Pancreas (tissue), 10 donors: ENCODE data around the gene ZNF133. TPM values are rescaled to one million over a fixed set of nuclear protein-coding genes. Genes with fewer than 3 reads are reported as not detected.

ENCODE experiments used
- ATAC-seq, 4 donors: fragments of 200-7000 bp; cut with Tn5 transposase; one replicate each; pipeline versions ENCODE4 v1.8.0 to v1.9.1; 2020; ENCODE audit warnings: mild to moderate bottlenecking in 4 of 4, moderate library complexity in 4 of 4
- DNase-seq, 6 donors: peaks; one replicate each; pipeline ENCODE4 v3.0.0-alpha.2; 2020
- FAIRE-seq: peaks from 2 replicates; lab custom pipeline; 2012; peaks lifted over from hg19 to GRCh38; lab: Jason Lieb, UNC
- H3K27ac ChIP-seq, 4 donors: fragments of 200-600 bp; sonication (generic); 1 replicate in 3 of 4; 2 replicates in 1 of 4; pipeline versions ENCODE4 v1.5.0 to v1.8.0; 2020
- H3K27me3 ChIP-seq, 4 donors: fragments of 200-600 bp; one replicate each; pipeline ENCODE4 v1.8.0; 2021
- H3K36me3 ChIP-seq, 3 donors: fragments of 200-600 bp; sonication (generic) in 1 of 3; one replicate each; pipeline versions ENCODE4 v1.5.0 to v1.8.0; 2020 to 2021
- H3K4me1 ChIP-seq, 3 donors: fragments of 200-600 bp; one replicate each; pipeline ENCODE4 v1.8.0; 2021
- H3K4me3 ChIP-seq, 4 donors: fragments of 200-600 bp; sonication (generic) in 2 of 4; one replicate each; pipeline versions ENCODE4 v1.5.0 to v1.8.0; 2020 to 2021
- H3K9me3 ChIP-seq, 4 donors: fragments of 200-600 bp; one replicate each; pipeline ENCODE4 v1.8.0; 2021
- CTCF ChIP-seq, 4 donors: fragments of 200-600 bp; sonication (generic) in 3 of 4; IDR thresholded peaks; one replicate each; pipeline versions ENCODE4 v1.5.0 to v1.8.0; 2021; ENCODE audit warnings: antibody characterized with exemption in 4 of 4
- WGBS, 2 donors: extraction: QIAGEN DNeasy Blood & Tissue Kit; methylation state at CpG; one replicate each; pipeline ENCODE4 v1.1.7; 2013; 5-methylcytosine and 5-hydroxymethylcytosine counted together
- intact Hi-C, 3 donors: fragments of 100-400 bp; cut with DNase I; formaldehyde crosslinking; loops; one replicate each; pipeline versions ENCODE4 v1.11.1 to v1.14.2; 2022
- polyA plus RNA-seq, 2 donors: library from polyadenylated mRNA; stranded (reverse); fragments of 200-250 nt; gene quantifications; one replicate each; pipeline ENCODE4 v1.2.3, GENCODE V29; 2013
- total RNA-seq, 6 donors: library from RNA; stranded (reverse); fragmentation: NEBNext Ultra II Directional in 4 of 6; extraction: Animal tissue kit (Norgen Biotek cat#: 25700) in 4 of 6; gene quantifications; one replicate each; pipeline versions ENCODE4 v1.2.1 to v1.2.4, GENCODE V29; 2021 to 2023
- donor health status: healthy with polysubstance abuse.
- donor health status: DM: no; HTN: no; CAD: no; lungs with moderate emphysema.
- donor health status: DM: no; HTN: no; CAD: no.
- donor health status: control.
- donor health status: control.
- donor health status: Bipolar disorder and iron deficiency.
- donor health status: DM: yes; HTN: yes; CAD: no.
- donor health status: DM: no; HTN: no; CAD: no.
- donor health status: DM: no; HTN: no; CAD: no.
- donor health status: DM: yes; HTN: yes; CAD: no.

The ZNF133 gene
- total and polyA plus RNA-seq, 8 donors: 6.0 to 29.2 (median 6.8) TPM

GRCh38 chr20:18316166-18316565 is 27.8 kb downstream of the ZNF133 start:
- no peak for TF ChIP-seq CTCF (IDR thresholded peaks at IDR 0.05)
- Histone ChIP-seq H3K4me3 (no peak overlapping the region), H3K36me3 (peaks cover 0 to 24% (median 0%) of the 10 kb centered on the region in 3 donors), H3K27ac (no peak overlapping the region), H3K4me1 (peaks cover 0 to 5% (median 0%) of the 10 kb centered on the region in 3 donors), H3K27me3 (no peaks in the 10 kb centered on the region), H3K9me3 (no peaks in the 10 kb centered on the region)
- intact Hi-C loops: no loop called here
- WGBS, 2 donors: 98% methylated on average over 15 of the region's 15 CpGs
- peak in 2 of 6 donors; percentile 8 to 41 for DNase-seq
- no peak for ATAC-seq
- no peak for FAIRE-seq

- no peak overlapping the region for H3K27ac ChIP-seq
- FAIRE-seq: no peak
- no peaks in the 10 kb centered on the region for H3K9me3 ChIP-seq
- ATAC-seq: no peak
- intact Hi-C loops: no loop called here
- peaks cover 0 to 8% (median 0%) of the 10 kb centered on the region in 3 donors for H3K36me3 ChIP-seq
- no peak for TF ChIP-seq CTCF (IDR thresholded peaks at IDR 0.05)
- H3K4me1 ChIP-seq: no peaks in the 10 kb centered on the region
- no peak for DNase-seq
- H3K4me3 ChIP-seq: no peak overlapping the region
- no peaks in the 10 kb centered on the region for H3K27me3 ChIP-seq
Observed at GRCh38 chr20:18321316-18321715, 33.0 kb downstream of the ZNF133 start.

- FAIRE-seq: no peak
Observed at GRCh38 chr20:18321976-18322950, 33.9 kb downstream of the ZNF133 start.

GRCh38 chr20:18323705-18324104 is 35.4 kb downstream of the ZNF133 start:
- no peaks in the 10 kb centered on the region for H3K27me3 ChIP-seq
- H3K9me3 ChIP-seq: no peaks in the 10 kb centered on the region
- intact Hi-C loops: no loop called here
- no peak for FAIRE-seq
- DNase-seq: no peak
- no peak for TF ChIP-seq CTCF (IDR thresholded peaks at IDR 0.05)
- H3K4me1 ChIP-seq: no peaks in the 10 kb centered on the region
- no peak overlapping the region for H3K27ac ChIP-seq
- WGBS, 2 donors: 95 to 97% methylated on average over 4 of the region's 4 CpGs
- H3K4me3 ChIP-seq: no peak overlapping the region
- no peak for ATAC-seq
- no peaks in the 10 kb centered on the region for H3K36me3 ChIP-seq

More at GRCh38 chr20:18321976-18322950, 33.9 kb downstream of the ZNF133 start:
- ATAC-seq (no peak), DNase-seq (no peak)
- Histone ChIP-seq H3K27ac (no peak overlapping the region), H3K27me3 (no peaks in the 10 kb centered on the region), H3K4me3 (no peak overlapping the region), H3K9me3 (no peaks in the 10 kb centered on the region), H3K4me1 (no peaks in the 10 kb centered on the region), H3K36me3 (no peaks in the 10 kb centered on the region)
- no peak for TF ChIP-seq CTCF (IDR thresholded peaks at IDR 0.05)
- 85 to 86% methylated on average over 10 of the region's 10 CpGs for WGBS, 2 donors
- intact Hi-C loops: no loop called here

GRCh38 chr20:18324596-18325089 is 36.3 kb downstream of the ZNF133 start:
- no peaks in the 10 kb centered on the region for H3K4me1 ChIP-seq
- no peaks in the 10 kb centered on the region for H3K27me3 ChIP-seq
- H3K36me3 ChIP-seq: no peaks in the 10 kb centered on the region
- intact Hi-C loops: no loop called here
- ATAC-seq: no peak
- H3K27ac ChIP-seq: no peak overlapping the region
- WGBS, 2 donors: 37 to 41% methylated on average over 3 of the region's 3 CpGs
- H3K4me3 ChIP-seq: no peak overlapping the region
- DNase-seq: no peak
- TF ChIP-seq CTCF (IDR thresholded peaks at IDR 0.05): no peak
- no peak for FAIRE-seq
- no peaks in the 10 kb centered on the region for H3K9me3 ChIP-seq
